ENCODE measurements around the gene RAD18.

RAD18 gene

GRCh38 chr3:8864402-8865350, 98.6 kb downstream of the RAD18 start:
- no peak for DNase-seq (ENCODE audit: low read depth)

GRCh38 chr3:8863891-8864290, 99.4 kb downstream of the RAD18 start:
- DNase-seq (ENCODE audit: low read depth) = no peak

GRCh38 chr3:8857720-8858367, 105.4 kb downstream of the RAD18 start:
- DNase-seq (ENCODE audit: low read depth) = no peak

DNA sequence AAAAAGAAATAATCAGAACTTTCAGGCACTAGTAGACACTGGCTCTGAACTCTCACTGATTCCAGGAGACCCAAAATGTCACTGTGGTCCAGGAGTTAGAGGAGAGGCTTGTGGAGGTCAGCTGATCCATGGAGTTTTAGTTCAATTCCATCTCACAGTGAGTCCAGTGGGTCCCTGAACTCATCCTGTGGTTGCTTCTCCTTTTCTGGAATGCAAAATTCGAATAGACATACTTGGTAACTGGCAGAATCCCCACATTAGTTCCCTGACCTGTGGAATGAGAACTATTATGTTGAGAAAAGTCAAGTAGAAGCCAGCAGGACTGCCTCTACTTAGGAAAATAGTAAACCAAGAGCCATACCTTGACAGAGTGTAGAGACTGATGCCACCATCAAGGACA, 106.6 kb downstream of the RAD18 start:
- no peak for DNase-seq (ENCODE audit: low read depth)

DNA sequence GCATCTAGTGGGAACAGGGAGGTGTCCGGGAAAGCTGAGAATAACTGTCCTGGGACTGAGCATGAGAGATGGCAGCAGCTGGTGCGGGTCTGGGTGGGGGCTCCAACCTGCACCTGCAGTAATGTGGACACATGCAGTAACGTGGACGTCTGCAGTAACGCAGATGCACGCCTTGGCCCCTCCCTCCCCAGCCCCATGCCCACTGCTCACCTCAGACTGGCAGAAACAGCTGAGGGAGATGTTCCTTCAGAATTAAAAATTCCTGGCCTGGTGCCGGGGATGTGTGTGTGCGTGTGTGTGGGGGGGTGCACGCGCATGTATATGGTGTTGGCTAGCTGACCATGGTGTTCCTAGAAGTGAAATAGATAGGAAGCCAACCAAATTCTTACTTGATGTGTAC, 107.2 kb downstream of the RAD18 start:
- no peak for DNase-seq (ENCODE audit: low read depth)

GRCh38 chr3:8854656-8855055, 108.6 kb downstream of the RAD18 start:
- no peak for DNase-seq (ENCODE audit: low read depth)

GRCh38 chr3:8853081-8853480, 110.2 kb downstream of the RAD18 start:
- DNase-seq (ENCODE audit: low read depth) = no peak

GRCh38 chr3:8852511-8852910, 110.8 kb downstream of the RAD18 start:
- no peak for DNase-seq (ENCODE audit: low read depth)

- DNase-seq (ENCODE audit: low read depth) = no peak
Observed at GRCh38 chr3:8851703-8852102, 111.6 kb downstream of the RAD18 start.

- no peak for DNase-seq (ENCODE audit: low read depth)
Observed at GRCh38 chr3:8848696-8849131, 114.6 kb downstream of the RAD18 start.

DNA sequence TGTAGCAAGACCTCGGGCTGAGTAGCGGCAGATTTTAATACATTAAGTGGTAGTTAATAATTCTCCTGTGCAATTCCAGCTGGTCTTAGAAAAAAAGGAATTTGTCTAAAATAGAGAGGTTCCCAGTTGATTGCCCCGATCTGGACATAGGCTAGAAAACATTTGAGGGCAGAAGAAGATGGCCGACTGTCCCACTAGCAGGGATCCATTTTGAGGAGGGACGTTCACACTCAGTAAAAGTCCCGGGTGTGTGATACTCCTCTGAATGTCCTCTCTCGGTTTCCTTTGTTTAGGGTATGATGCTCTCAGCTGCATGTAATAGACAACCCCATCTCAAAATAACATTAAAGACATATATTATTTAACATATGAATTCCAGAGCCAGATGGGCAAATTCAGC, 116.0 kb downstream of the RAD18 start:
- DNase-seq (ENCODE audit: low read depth) = no peak

GRCh38 chr3:8846176-8846575, 117.1 kb downstream of the RAD18 start:
- no peak for DNase-seq (ENCODE audit: low read depth)

GRCh38 chr3:8845641-8846040, 117.6 kb downstream of the RAD18 start:
- DNase-seq (ENCODE audit: low read depth) = no peak

- DNase-seq (ENCODE audit: low read depth) = no peak
Observed at GRCh38 chr3:8843347-8843746, 119.9 kb downstream of the RAD18 start.

- DNase-seq (ENCODE audit: low read depth) = no peak
Observed at GRCh38 chr3:8842293-8842692, 121.0 kb downstream of the RAD18 start.

- no peak for DNase-seq (ENCODE audit: low read depth)
Observed at GRCh38 chr3:8841472-8841871, 121.8 kb downstream of the RAD18 start.

GRCh38 chr3:8840556-8840955, 122.7 kb downstream of the RAD18 start:
- no peak for DNase-seq (ENCODE audit: low read depth)

GRCh38 chr3:8839607-8840325, 123.5 kb downstream of the RAD18 start:
- no peak for DNase-seq (ENCODE audit: low read depth)

- no peak for DNase-seq (ENCODE audit: low read depth)
Observed at GRCh38 chr3:8838765-8839423, 124.4 kb downstream of the RAD18 start.

DNA sequence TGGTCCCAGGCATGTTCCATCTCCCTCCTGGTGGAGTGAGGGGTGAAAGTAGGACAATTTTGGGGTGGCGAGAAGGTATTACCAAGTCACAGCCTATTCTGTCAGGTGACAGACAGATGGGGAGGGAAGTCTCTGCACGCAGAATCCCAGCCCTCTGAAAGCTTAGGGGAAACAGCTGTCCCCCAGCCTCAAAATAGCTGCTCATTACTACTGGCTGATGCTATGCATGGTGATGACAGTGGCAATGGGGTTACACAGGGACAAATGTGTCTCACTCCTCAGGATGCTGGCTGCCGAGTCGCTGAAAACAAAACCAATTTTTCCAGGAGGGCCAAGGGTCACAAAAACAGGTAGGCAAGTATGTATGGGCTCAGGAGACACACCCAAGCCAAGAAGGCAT, 125.0 kb downstream of the RAD18 start:
- no peak for DNase-seq (ENCODE audit: low read depth)

DNA sequence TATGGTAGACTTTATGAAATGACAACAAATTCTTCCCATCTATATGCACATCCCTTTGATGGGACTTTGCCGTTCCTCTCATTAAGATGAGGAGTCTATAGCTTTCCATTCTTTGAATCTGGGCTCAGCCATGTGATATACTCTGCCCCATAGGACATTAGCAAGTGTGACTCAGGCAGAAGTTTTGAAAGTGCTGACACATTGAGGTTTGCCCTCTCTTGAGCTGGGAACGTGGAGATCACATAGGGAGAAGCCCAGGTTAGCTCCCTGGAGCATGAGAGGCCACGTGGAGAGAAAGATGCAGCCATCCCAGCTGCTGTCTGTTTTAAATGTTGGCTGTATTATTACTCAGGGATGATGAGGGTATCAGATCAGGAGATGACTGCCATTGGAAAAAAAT, 126.1 kb downstream of the RAD18 start:
- no peak for DNase-seq (ENCODE audit: low read depth)

DNA sequence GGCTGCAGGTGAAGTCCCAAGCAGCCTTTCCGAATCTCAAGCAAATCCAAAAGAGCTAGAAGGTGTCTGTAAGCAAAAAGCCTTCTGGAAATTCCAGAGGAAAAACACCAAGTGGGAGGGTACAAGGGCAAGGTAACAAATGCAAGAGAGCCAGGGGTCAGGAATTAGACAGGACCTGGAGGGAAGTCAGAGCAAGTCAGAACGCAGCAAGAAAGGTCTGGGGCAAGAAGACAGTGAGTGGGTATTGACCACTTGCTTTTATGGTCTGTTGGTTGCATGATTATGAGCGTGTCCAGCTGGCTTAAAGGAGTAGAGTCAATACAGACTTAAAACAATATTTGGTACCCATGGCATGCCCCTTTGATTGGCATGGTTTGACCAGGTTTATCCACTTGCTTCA, 127.2 kb downstream of the RAD18 start:
- no peak for DNase-seq (ENCODE audit: low read depth)
